K562 treated with DMSO at 1 percent for 24 hours (cell line): ENCODE measurements around the gene TTC28. TPM values are rescaled to one million over a fixed set of nuclear protein-coding genes. Genes with fewer than 3 reads are reported as not detected.

Experiments
- total RNA-seq: library from RNA; unstranded; fragments of 300-600 nt; gene quantifications from 2 replicates; pipeline ENCODE4 v1.2.3, GENCODE V29; 2022; ENCODE audit warnings: low read depth; ENCODE audit not compliant: insufficient read depth

The TTC28 gene
- total RNA-seq = 13.4 and 21.5 TPM in 2 replicates

DNA sequence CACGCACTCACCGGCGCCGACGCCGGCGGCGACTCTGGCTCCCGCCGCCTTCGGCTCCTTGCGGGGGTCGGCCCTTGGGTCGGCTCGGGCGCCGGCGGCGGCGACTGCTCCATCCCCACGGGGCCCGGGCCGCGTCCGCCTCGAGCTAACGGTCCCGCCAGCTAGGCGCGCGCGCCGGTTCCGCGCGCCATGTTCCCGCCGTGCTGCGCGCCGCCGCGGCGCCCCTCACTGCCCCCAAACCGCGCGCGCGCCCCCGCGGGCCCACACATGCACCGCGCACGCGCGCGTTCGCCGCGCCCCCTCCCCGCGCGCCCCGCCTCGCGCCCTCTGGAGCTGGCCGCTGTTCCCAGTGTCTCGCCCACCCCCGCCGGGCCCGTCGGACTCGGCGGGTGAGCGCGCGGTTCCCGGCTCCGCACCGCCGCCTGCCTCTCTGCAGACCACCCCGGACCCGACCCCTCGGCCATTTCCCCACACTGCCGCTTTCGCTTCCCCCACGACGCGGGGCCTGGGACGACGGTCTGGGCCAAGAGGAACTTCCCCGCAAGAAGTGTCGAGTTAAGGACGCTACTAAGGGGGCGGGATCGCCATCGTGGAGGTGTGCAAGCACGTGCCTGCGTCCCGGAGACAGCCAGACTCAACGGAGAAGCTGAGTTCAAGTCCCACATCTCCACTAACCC, at the start of gene TTC28:
Gene TTC28, minus strand, starts transcription at position 230 of the 677 bp plus-strand sequence. Its CDS starts 117 bp downstream, at position 113.

Other genes with a start within 250 kb of the TTC28 start
- gene CHEK2, start 62.0 kb upstream of the TTC28 start, total RNA-seq = 52.0 and 52.1 TPM in 2 replicates
- gene HSCB, start 62.2 kb upstream of the TTC28 start, total RNA-seq = 10.0 and 12.6 TPM in 2 replicates
- 14.3 and 16.0 TPM in 2 replicates for gene CCDC117, start 92.9 kb upstream of the TTC28 start, total RNA-seq
- 148 and 162 TPM in 2 replicates for gene XBP1, start 120.7 kb upstream of the TTC28 start, total RNA-seq
- gene ZNRF3, start 203.7 kb upstream of the TTC28 start, total RNA-seq = 3.6 and 4.3 TPM in 2 replicates